Panc1 (cell line): Measurements from ENCODE around the gene FBXW11.

Source experiments
- CTCF ChIP-seq: fragments of 450-650 bp; IDR thresholded peaks from 2 replicates; pipeline ENCODE4 v1.5.1; 2017; ENCODE audit warnings: mild to moderate bottlenecking
- POLR2AphosphoS5 ChIP-seq: IDR thresholded peaks from 2 replicates; pipeline ENCODE4 v1.6.1; 2012; ENCODE audit warnings: mild to moderate bottlenecking, low read depth, low read length, moderate library complexity
- REST ChIP-seq, 2 experiments: IDR thresholded peaks; 2 replicates each; pipeline ENCODE4 v1.6.1; 2011 to 2012; ENCODE audit warnings: low read depth in 2 of 2, control low read depth in 1 of 2, low read length in 1 of 2, mild to moderate bottlenecking in 1 of 2, moderate library complexity in 1 of 2; ENCODE audit not compliant: insufficient read depth in 1 of 2

GRCh38 chr5:171911152-171911551 is 95.3 kb downstream of the FBXW11 start:
- no peak for TF ChIP-seq CTCF
- TF ChIP-seq POLR2AphosphoS5 = no peak
- no peak for TF ChIP-seq REST (IDR thresholded peaks at IDR 0.05; ENCODE audit: insufficient read depth in 1 of 2, low read depth in 2 of 2, low read length in 1 of 2)
